NCI-H2171 (cell line): ENCODE data around the gene DHX57.

Experiments used
- DNase-seq: peaks from one replicate; lab custom pipeline; 2025; lab: John Stamatoyannopoulos, UW

DHX57 gene

GRCh38 chr2:38750011-38750890 is 125.5 kb downstream of the DHX57 start:
- DNase-seq: no peak

DNA sequence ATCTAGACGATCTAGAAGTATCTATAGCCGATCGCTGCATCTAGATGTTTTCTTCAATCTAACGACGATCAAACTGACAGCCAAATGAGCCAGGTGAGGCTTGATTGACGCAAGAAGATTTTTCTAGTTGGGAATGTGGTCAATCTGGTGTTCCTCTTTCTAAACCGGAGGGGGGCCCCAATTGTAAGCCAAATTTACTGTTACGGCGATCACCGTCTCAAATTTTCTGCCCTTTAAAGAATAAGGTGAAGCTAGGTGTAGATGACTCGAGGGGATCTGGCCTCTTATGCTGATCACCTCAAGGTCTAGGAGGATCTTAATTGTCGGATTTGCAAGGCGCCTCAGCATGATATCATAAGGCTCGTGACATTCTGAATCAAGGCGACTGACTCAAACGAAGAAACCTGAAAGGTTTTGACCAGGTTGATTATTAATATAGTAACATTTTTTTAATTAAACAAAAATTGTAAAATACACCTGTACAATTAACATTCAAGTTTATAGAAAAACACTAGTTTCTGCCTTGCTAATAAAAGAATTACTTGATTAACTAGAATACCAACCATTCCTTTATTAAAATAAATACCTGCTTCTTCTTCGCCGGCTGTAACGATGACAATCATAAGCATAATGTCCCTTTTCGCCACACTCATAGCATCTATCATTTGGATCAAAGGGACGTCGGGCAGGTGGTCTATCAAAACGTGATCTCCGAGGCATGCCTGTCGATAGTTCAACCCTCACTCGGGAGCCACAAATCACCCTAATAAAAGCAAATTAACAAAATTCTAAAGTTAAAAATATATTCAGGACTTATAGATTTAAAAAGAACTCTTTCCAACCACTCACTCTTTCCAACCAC is 126.6 kb downstream of the DHX57 start:
- DNase-seq: no peak

DNA sequence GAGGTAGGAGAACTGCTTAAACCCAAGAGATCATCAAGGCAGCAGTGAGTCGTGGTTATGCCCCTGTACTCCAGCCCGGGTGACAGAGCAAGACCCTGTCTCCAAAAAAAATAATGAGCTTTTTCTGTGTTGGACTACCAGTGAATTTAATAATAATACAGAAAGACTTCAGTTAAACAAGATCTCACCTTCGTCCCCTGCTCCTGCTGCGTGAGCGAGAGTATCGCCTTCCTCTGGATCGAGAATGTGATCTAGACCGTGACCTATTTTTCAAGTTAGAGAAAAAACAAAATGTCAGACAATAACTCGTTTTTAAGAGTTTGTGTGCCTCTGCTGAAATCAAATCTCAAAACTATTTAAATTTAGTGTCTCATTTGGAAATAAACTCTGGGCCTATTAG is 127.3 kb downstream of the DHX57 start:
- DNase-seq: no peak

DNA sequence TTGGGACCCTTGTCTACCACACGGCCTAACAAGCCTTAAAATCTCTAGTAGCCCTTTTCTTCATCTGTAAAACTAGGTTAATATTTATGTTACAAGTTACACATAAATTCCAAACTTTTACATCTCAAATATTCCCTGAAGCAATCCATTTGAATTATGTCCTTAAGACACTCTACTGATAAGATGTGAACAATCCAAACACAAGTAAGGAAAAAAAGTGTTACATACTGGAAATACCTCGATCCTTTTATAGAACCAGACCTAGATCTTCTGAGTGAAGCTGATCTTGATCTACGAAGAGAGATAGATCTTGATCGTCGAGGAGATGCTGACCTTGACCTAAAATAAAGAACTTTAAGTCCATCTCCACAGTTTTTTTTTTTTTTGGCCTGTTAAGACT is 127.9 kb downstream of the DHX57 start:
- no peak for DNase-seq
